HepG2 (cell line): ENCODE results near the gene TNFRSF25. TPM values are rescaled to one million over a fixed set of nuclear protein-coding genes. Genes with fewer than 3 reads are reported as not detected.

Source experiments
- AKAP8 ChIP-seq: sonication (generic); formaldehyde crosslinking; IDR thresholded peaks from 2 replicates; pipeline ENCODE4 v1.5.1; 2020; ENCODE audit warnings: mild to moderate bottlenecking, missing genetic modification reagents
- ARNT ChIP-seq: fragments of 450-650 bp; IDR thresholded peaks from 2 replicates; pipeline ENCODE4 v1.6.1; 2017
- ATF7-NPFF ChIP-seq: sonication (generic); formaldehyde crosslinking; IDR thresholded peaks from 2 replicates; pipeline ENCODE4 v1.8.1; 2023; ENCODE audit warnings: mild to moderate bottlenecking, low read depth, missing genetic modification reagents, moderate library complexity
- BHLHE40 ChIP-seq: IDR thresholded peaks from 2 replicates; pipeline ENCODE4 v1.6.1; 2011; ENCODE audit warnings: low read length, improper control_type of control experiment
- ERF ChIP-seq: IDR thresholded peaks from 2 replicates; pipeline ENCODE4 v1.6.1; 2018; ENCODE audit warnings: missing biosample characterization, missing genetic modification reagents
- KDM5B ChIP-seq: sonication (generic); formaldehyde crosslinking; IDR thresholded peaks from 2 replicates; pipeline ENCODE4 v1.4.0; 2020; ENCODE audit warnings: missing genetic modification reagents, mild to moderate bottlenecking, borderline replicate concordance
- KLF9 ChIP-seq: IDR thresholded peaks from 2 replicates; pipeline ENCODE4 v1.6.1; 2016; ENCODE audit warnings: low read depth
- MIER3 ChIP-seq: IDR thresholded peaks from 2 replicates; pipeline ENCODE4 v1.6.1; 2016; ENCODE audit warnings: missing compliant biosample characterization, borderline replicate concordance
- MLLT10 ChIP-seq: sonication (generic); formaldehyde crosslinking; IDR thresholded peaks from 2 replicates; pipeline ENCODE4 v1.4.0; 2020; ENCODE audit warnings: missing genetic modification reagents
- MTERF4 ChIP-seq: sonication (generic); formaldehyde crosslinking; IDR thresholded peaks from 2 replicates; pipeline ENCODE4 v1.8.0; 2023; ENCODE audit warnings: mild to moderate bottlenecking, missing genetic modification reagents
- MYC ChIP-seq: sonication (generic); formaldehyde crosslinking; IDR thresholded peaks from 2 replicates; pipeline ENCODE4 v1.9.0; 2021; ENCODE audit warnings: missing genetic modification reagents, borderline replicate concordance
- MYPOP ChIP-seq: sonication (generic); formaldehyde crosslinking; IDR thresholded peaks from 2 replicates; pipeline ENCODE4 v1.8.1; 2023; ENCODE audit warnings: mild to moderate bottlenecking, moderate library complexity, missing genetic modification reagents
- NFATC3 ChIP-seq: sonication (generic); formaldehyde crosslinking; IDR thresholded peaks from 2 replicates; pipeline ENCODE4 v1.5.1; 2020; ENCODE audit warnings: mild to moderate bottlenecking, missing genetic modification reagents
- POLR2G ChIP-seq: fragments of 200-400 bp; formaldehyde crosslinking; IDR thresholded peaks from 2 replicates; pipeline ENCODE4 v1.6.1; 2018; ENCODE audit warnings: mild to moderate bottlenecking, low read depth, low read length, moderate library complexity
- RAD21 ChIP-seq: fragments of 450-650 bp; formaldehyde crosslinking; IDR thresholded peaks from 2 replicates; pipeline ENCODE4 v1.5.0; 2020; ENCODE audit warnings: mild to moderate bottlenecking
- RARA ChIP-seq: IDR thresholded peaks from 2 replicates; pipeline ENCODE4 v1.6.1; 2016; ENCODE audit warnings: missing genetic modification reagents, missing compliant biosample characterization
- SALL1 ChIP-seq: sonication (generic); formaldehyde crosslinking; IDR thresholded peaks from 2 replicates; pipeline ENCODE4 v1.8.0; 2022; ENCODE audit warnings: mild to moderate bottlenecking, missing genetic modification reagents
- SMARCC2 ChIP-seq: fragments of 450-650 bp; IDR thresholded peaks from 2 replicates; pipeline ENCODE4 v1.6.1; 2017; ENCODE audit warnings: antibody characterized with exemption, mild to moderate bottlenecking
- SOX5 ChIP-seq: IDR thresholded peaks from 2 replicates; pipeline ENCODE4 v1.6.1; 2016; ENCODE audit warnings: borderline replicate concordance
- SRSF9 ChIP-seq: fragments of 200-400 bp; formaldehyde crosslinking; IDR thresholded peaks from 2 replicates; pipeline ENCODE4 v1.6.1; 2018; ENCODE audit warnings: borderline replicate concordance, mild to moderate bottlenecking, low read depth, low read length; ENCODE audit not compliant: insufficient read depth, poor library complexity, severe bottlenecking
- ZBTB4 ChIP-seq: sonication (generic); formaldehyde crosslinking; IDR thresholded peaks from 2 replicates; pipeline ENCODE4 v1.4.0; 2020; ENCODE audit warnings: missing genetic modification reagents, mild to moderate bottlenecking, borderline replicate concordance
- ZFP36L1 ChIP-seq: sonication (generic); formaldehyde crosslinking; IDR thresholded peaks from 2 replicates; pipeline ENCODE4 v1.8.0; 2022; ENCODE audit warnings: mild to moderate bottlenecking, missing genetic modification reagents, moderate library complexity
- ZFP82 ChIP-seq: sonication (generic); formaldehyde crosslinking; IDR thresholded peaks from 2 replicates; pipeline ENCODE4 v1.5.1; 2020; ENCODE audit warnings: mild to moderate bottlenecking, missing genetic modification reagents, borderline replicate concordance
- ZNF264 ChIP-seq: sonication (generic); formaldehyde crosslinking; IDR thresholded peaks from 2 replicates; pipeline ENCODE4 v1.4.0; 2020; ENCODE audit warnings: missing genetic modification reagents
- ZNF282 ChIP-seq: fragments of 450-650 bp; IDR thresholded peaks from 2 replicates; pipeline ENCODE4 v1.6.1; 2018; ENCODE audit not compliant: partially characterized antibody
- ZNF451 ChIP-seq: sonication (generic); formaldehyde crosslinking; IDR thresholded peaks from 2 replicates; pipeline ENCODE4 v1.5.0; 2020; ENCODE audit warnings: mild to moderate bottlenecking, missing genetic modification reagents
- ZNF546 ChIP-seq: sonication (generic); formaldehyde crosslinking; conservative IDR thresholded peaks from 2 replicates; pipeline ENCODE4 v1.8.1; 2023; ENCODE audit warnings: mild to moderate bottlenecking, missing genetic modification reagents
- ZNF792 ChIP-seq: IDR thresholded peaks from 2 replicates; pipeline ENCODE4 v1.6.1; 2016
- polyA plus RNA-seq, 8 experiments: library from polyadenylated mRNA; depleted of rRNA in 3 of 8; stranded (reverse) in 7 of 8; unstranded in 1 of 8; fragments of >200 nt; fragmentation: Illumina TruSeq in 4 of 8; extraction: Trizol in 4 of 8; gene quantifications; 2 replicates each; pipeline versions ENCODE4 v1.2.1 to v1.2.3, GENCODE V29; 2011 to 2016; ENCODE audit warnings: low read depth in 4 of 8, missing spikeins in 1 of 8, mixed read lengths in 1 of 8; ENCODE audit not compliant: insufficient read depth in 1 of 8
- total RNA-seq, 5 experiments: library from RNA; depleted of rRNA; stranded (reverse); fragments of >200 nt; fragmentation: Illumina TruSeq; extraction: Trizol; gene quantifications; 2 replicates each; pipeline ENCODE4 v1.2.3, GENCODE V29; 2016; ENCODE audit warnings: low read depth in 1 of 5

TNFRSF25 gene
- total and polyA plus RNA-seq, 2 of the 13 experiments (the other 11 are each of a cell fraction or from before 2014, with no cell fraction given) = 1.4 to 1.5 TPM

DNA sequence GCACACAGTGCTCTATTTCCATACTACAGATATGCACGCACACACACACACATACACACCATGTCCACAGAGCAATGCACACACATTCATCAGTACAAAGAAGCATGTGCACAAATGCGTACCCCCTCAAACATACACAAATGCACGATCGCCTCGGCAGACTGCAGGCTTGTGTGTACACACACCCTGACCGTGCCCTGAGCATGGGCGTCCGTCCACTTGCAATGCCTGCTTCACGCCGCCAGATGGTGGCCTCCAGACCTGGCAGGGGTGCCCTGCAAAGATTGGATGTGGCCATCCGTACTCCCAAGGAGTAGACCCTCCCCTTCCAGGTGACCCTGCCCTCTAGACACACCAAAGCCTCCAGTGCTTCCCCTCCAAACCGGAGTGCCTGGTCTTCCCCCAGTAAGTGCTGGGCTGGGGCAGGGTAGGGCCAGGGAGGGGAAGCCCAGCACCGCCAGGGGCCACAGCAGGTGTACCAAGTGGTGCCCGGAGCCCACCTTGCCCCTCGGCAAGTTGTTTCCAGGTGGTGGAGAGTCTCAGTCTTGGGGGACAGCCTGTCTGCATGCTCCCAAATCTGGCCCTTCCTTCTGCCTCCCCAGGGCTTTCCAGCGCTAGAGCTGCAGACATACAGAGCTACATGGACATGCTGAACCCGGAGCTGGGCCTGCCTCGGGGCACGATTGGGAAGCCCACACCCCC lies 20.8 kb downstream of the TNFRSF25 start (continued):
- no peak for TF ChIP-seq KDM5B
- TF ChIP-seq ZFP82 (CRISPR knock-in tag) = no peak
- TF ChIP-seq SOX5 = peak; percentile 18; the same call in 1 of the 2 replicates
- no peak; the same call in 1 of the 2 replicates for TF ChIP-seq POLR2G
- TF ChIP-seq BHLHE40 = 0 out of 2 replicates have a peak, but pooled peaks have one; percentile 31
- peak; percentile 11; the same call in 1 of the 2 replicates for TF ChIP-seq ATF7-NPFF
- peak; percentile 62 for TF ChIP-seq SALL1 (CRISPR knock-in tag)
- TF ChIP-seq MTERF4 = no peak
- TF ChIP-seq RARA (CRISPR knock-in tag) = peak; percentile 67
- no peak for TF ChIP-seq ZNF451 (CRISPR knock-in tag)
- TF ChIP-seq NFATC3 = 0 out of 2 replicates have a peak, but pooled peaks have one; percentile 32
- no peak for TF ChIP-seq ZBTB4 (CRISPR knock-in tag)
- TF ChIP-seq ARNT = no peak
- peak; percentile 78; the same call in 1 of the 2 replicates for TF ChIP-seq AKAP8 (CRISPR knock-in tag)
- TF ChIP-seq ZNF282 = no peak
- TF ChIP-seq ERF (CRISPR knock-in tag) = peak; percentile 61; the same call in 1 of the 2 replicates
- TF ChIP-seq MYC = peak; percentile 67; the same call in 1 of the 2 replicates
- TF ChIP-seq ZNF264 = no peak
- no peak for TF ChIP-seq SRSF9
- TF ChIP-seq KLF9 (CRISPR knock-in tag) = 0 out of 2 replicates have a peak, but pooled peaks have one; percentile 21
- TF ChIP-seq MYPOP (CRISPR knock-in tag) = no peak
- TF ChIP-seq SMARCC2 = no peak
- TF ChIP-seq MLLT10 (CRISPR knock-in tag) = no peak
- TF ChIP-seq ZNF546 (CRISPR knock-in tag) = no peak
- TF ChIP-seq ZFP36L1 (CRISPR knock-in tag) = no peak
- peak; percentile 36; the same call in 1 of the 2 replicates for TF ChIP-seq MIER3 (CRISPR knock-in tag)
- TF ChIP-seq RAD21 (CRISPR knock-in tag) = peak; percentile 62
- TF ChIP-seq ZNF792 (CRISPR knock-in tag) = peak; percentile 31; the same call in 1 of the 2 replicates
